Measurements from ENCODE around the gene CD22.

The CD22 gene

GRCh38 chr19:35383536-35383935, 54.5 kb downstream of the CD22 start:
- H3K4me2 ChIP-seq (ENCODE audit: low read length): no peak overlapping the region
- H3K27me3 ChIP-seq (ENCODE audit: control insufficient read depth, low read length): peaks cover 12% of the 10 kb centered on the region; the same call in 1 of the 2 replicates
- H3F3A ChIP-seq (ENCODE audit: control insufficient read depth, insufficient read depth): no peaks in the 10 kb centered on the region
- no peak overlapping the region for H3K4me3 ChIP-seq (ENCODE audit: low read length)
- peaks cover 21% of the 10 kb centered on the region for H3K9me3 ChIP-seq (ENCODE audit: control insufficient read depth, insufficient read depth, low read length)
- H3K9me2 ChIP-seq (replicated peaks; ENCODE audit: control insufficient read depth, low read length): no peaks in the 10 kb centered on the region
- TF ChIP-seq EZH2phosphoT487 (IDR thresholded peaks at IDR 0.05; ENCODE audit: borderline replicate concordance, low read length) (no peak), CTCF (IDR thresholded peaks at IDR 0.05; ENCODE audit: low read depth, low read length, poor library complexity, severe bottlenecking) (no peak)
- no peaks in the 10 kb centered on the region for H3K36me3 ChIP-seq (ENCODE audit: control insufficient read depth, low read length)
- no peaks in the 10 kb centered on the region for H3K4me1 ChIP-seq (ENCODE audit: control insufficient read depth, low read length)
- H3K27ac ChIP-seq (ENCODE audit: low read depth, low read length): no peak overlapping the region
- no peaks in the 10 kb centered on the region for H3K79me2 ChIP-seq (ENCODE audit: control insufficient read depth, low read length)
- no peaks in the 10 kb centered on the region for H4K20me1 ChIP-seq (ENCODE audit: control insufficient read depth, insufficient read depth, low read depth, low read length)

- Histone ChIP-seq H4K20me1 (ENCODE audit: control insufficient read depth, insufficient read depth, low read depth, low read length) (no peaks in the 10 kb centered on the region), H3K4me2 (ENCODE audit: low read length) (no peak overlapping the region), H3K36me3 (ENCODE audit: control insufficient read depth, low read length) (no peaks in the 10 kb centered on the region), H3K27ac (ENCODE audit: low read depth, low read length) (no peak overlapping the region), H3K4me1 (ENCODE audit: control insufficient read depth, low read length) (no peaks in the 10 kb centered on the region), H3K9me2 (replicated peaks; ENCODE audit: control insufficient read depth, low read length) (no peaks in the 10 kb centered on the region), H3F3A (ENCODE audit: control insufficient read depth, insufficient read depth) (no peaks in the 10 kb centered on the region), H3K27me3 (ENCODE audit: control insufficient read depth, low read length) (peaks cover 14% of the 10 kb centered on the region), H3K4me3 (ENCODE audit: low read length) (no peak overlapping the region), H3K79me2 (ENCODE audit: control insufficient read depth, low read length) (no peaks in the 10 kb centered on the region), H3K9me3 (ENCODE audit: control insufficient read depth, insufficient read depth, low read length) (peaks cover 21% of the 10 kb centered on the region)
- TF ChIP-seq EZH2phosphoT487 (IDR thresholded peaks at IDR 0.05; ENCODE audit: borderline replicate concordance, low read length): no peak
- no peak for TF ChIP-seq CTCF (IDR thresholded peaks at IDR 0.05; ENCODE audit: low read depth, low read length, poor library complexity, severe bottlenecking)
Observed at GRCh38 chr19:35388277-35389054, 59.5 kb downstream of the CD22 start.

- Histone ChIP-seq H3K4me1 (ENCODE audit: control insufficient read depth, low read length) (no peaks in the 10 kb centered on the region), H3K4me3 (ENCODE audit: low read length) (no peak overlapping the region), H3K9me3 (ENCODE audit: control insufficient read depth, insufficient read depth, low read length) (peaks cover 18% of the 10 kb centered on the region), H3K9me2 (replicated peaks; ENCODE audit: control insufficient read depth, low read length) (no peaks in the 10 kb centered on the region), H4K20me1 (ENCODE audit: control insufficient read depth, insufficient read depth, low read depth, low read length) (no peaks in the 10 kb centered on the region), H3F3A (ENCODE audit: control insufficient read depth, insufficient read depth) (no peaks in the 10 kb centered on the region), H3K36me3 (ENCODE audit: control insufficient read depth, low read length) (no peaks in the 10 kb centered on the region), H3K79me2 (ENCODE audit: control insufficient read depth, low read length) (no peaks in the 10 kb centered on the region), H3K4me2 (ENCODE audit: low read length) (no peak overlapping the region), H3K27ac (ENCODE audit: low read depth, low read length) (no peak overlapping the region), H3K27me3 (ENCODE audit: control insufficient read depth, low read length) (peaks cover 22% of the 10 kb centered on the region)
- TF ChIP-seq EZH2phosphoT487 (IDR thresholded peaks at IDR 0.05; ENCODE audit: borderline replicate concordance, low read length): no peak
- no peak for TF ChIP-seq CTCF (IDR thresholded peaks at IDR 0.05; ENCODE audit: low read depth, low read length, poor library complexity, severe bottlenecking)
Observed at GRCh38 chr19:35389192-35389861, 60.3 kb downstream of the CD22 start.

All from DOHH2 (cell line).